Suprapubic skin (tissue), 3 donors: ENCODE results near the gene PDE2A.

Source experiments
- EP300 ChIP-seq: sonication (generic); formaldehyde crosslinking; IDR thresholded peaks from one replicate; pipeline ENCODE4 v1.6.1; 2017; ENCODE audit warnings: antibody characterized with exemption
- POLR2A ChIP-seq, 2 donors: fragments of 450-650 bp; IDR thresholded peaks; one replicate each; pipeline ENCODE4 v1.6.1; 2017; ENCODE audit warnings: antibody characterized with exemption in 2 of 2, mild to moderate bottlenecking in 2 of 2, moderate library complexity in 2 of 2
- TF ChIP-seq, protein P1 (sequence below), 2 donors: fragments of 200-600 bp in 1 of 2; fragments of 450-650 bp in 1 of 2; sonication (generic) in 1 of 2; IDR thresholded peaks; one replicate each; pipeline ENCODE4 v1.5.1; 2016 to 2019; ENCODE audit warnings: antibody characterized with exemption in 2 of 2, mild to moderate bottlenecking in 1 of 2, moderate library complexity in 1 of 2

DNA sequence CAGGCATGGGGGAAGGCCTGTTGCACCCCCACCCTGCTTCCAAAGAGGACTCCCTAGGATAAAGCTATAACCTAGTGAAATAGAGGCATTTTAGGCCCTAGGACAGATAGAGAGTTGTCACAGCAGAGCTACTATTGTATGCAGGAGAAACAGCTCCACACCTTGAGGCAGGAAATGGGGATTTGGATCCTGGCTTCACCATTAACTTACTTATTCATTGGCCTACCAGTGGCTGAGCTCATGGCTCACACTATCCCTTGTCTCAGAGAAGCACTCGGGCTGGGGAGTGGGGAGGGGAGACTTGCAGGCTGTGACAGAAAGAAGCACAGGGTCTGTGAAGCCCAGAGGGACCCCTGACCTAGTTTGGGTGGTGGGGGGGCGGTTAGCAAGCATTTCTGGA is 999 bp upstream of the PDE2A start:
- TF ChIP-seq, protein P1, sequence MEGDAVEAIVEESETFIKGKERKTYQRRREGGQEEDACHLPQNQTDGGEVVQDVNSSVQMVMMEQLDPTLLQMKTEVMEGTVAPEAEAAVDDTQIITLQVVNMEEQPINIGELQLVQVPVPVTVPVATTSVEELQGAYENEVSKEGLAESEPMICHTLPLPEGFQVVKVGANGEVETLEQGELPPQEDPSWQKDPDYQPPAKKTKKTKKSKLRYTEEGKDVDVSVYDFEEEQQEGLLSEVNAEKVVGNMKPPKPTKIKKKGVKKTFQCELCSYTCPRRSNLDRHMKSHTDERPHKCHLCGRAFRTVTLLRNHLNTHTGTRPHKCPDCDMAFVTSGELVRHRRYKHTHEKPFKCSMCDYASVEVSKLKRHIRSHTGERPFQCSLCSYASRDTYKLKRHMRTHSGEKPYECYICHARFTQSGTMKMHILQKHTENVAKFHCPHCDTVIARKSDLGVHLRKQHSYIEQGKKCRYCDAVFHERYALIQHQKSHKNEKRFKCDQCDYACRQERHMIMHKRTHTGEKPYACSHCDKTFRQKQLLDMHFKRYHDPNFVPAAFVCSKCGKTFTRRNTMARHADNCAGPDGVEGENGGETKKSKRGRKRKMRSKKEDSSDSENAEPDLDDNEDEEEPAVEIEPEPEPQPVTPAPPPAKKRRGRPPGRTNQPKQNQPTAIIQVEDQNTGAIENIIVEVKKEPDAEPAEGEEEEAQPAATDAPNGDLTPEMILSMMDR (IDR thresholded peaks at IDR 0.05): no peak
- TF ChIP-seq POLR2A (IDR thresholded peaks at IDR 0.05): no peak
- no peak for TF ChIP-seq EP300
